ENCODE measurements around the gene COL1A1.

COL1A1 gene

DNA sequence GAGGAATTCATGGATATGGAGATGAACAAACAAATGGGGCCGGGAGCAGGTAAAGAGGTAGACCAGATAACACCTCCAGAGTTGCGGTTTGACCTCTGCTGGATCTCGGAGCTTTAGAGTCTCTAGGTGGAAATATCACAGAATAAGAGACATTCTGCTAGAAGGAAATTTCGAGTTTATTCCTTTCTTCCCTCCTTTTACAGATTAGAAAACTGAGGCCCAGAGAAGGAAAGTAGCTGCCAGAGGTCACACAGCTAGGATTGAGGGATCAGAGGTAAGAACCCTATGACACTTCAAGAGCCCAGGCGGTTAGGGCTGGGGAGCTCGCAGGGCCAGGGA, 7.7 kb upstream of the COL1A1 start:
- Histone ChIP-seq H3K4me3 (no peak overlapping the region), H3K27ac (peak overlapping the region; percentile 76 to 98)
- no peak for TF ChIP-seq CTCF (IDR thresholded peaks at IDR 0.05)
- no peak for DNase-seq (ENCODE audit: low spot score)

- H3K4me3 ChIP-seq, result no peak overlapping the region
- DNase-seq (ENCODE audit: low spot score), result peak; percentile 71
- peak overlapping the region; percentile 76 to 98 for H3K27ac ChIP-seq
- no peak for TF ChIP-seq CTCF (IDR thresholded peaks at IDR 0.05)
Observed at GRCh38 chr17:50208611-50209061, 7.2 kb upstream of the COL1A1 start.

DNA sequence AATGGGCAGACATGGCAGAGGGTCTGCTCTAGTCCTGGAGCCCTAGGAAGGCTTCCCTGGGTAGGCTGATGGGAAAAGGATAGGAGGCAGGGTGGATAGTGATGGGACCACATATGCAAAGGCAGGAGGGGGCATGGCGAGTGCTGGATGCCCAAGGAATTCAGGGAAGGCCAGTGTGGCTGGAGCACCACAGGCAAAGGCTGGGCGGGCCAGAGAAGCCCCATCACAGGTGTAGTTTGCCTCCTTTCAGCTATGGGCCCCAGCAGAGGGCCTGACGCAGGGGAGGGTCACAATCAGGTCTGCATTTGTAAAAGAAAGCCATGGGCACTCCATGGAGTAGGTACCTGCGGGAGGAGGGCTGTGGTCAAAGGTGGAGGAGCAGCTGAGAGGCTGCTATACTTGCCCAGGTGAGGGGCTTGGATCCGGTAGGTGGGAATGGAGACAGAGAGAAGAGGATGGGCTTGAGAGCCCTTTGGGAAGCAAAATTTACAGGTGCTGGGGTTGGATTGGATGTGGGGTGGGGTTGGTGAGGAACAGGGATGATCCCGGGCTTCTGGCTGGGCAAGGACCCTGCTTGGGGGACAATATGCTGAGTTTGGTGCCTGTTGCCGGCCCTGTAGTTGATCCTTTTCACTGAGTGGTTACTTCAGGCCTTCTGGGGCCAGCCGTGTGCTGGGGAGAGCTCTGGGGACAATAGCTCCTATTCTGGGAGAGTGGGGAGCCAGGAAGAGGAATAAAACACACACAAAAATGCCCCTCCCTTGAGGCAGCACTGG, 6.5 kb upstream of the COL1A1 start:
- no peak for TF ChIP-seq CTCF (IDR thresholded peaks at IDR 0.05)
- peak overlapping the region; percentile 76 to 98 for H3K27ac ChIP-seq

DNA sequence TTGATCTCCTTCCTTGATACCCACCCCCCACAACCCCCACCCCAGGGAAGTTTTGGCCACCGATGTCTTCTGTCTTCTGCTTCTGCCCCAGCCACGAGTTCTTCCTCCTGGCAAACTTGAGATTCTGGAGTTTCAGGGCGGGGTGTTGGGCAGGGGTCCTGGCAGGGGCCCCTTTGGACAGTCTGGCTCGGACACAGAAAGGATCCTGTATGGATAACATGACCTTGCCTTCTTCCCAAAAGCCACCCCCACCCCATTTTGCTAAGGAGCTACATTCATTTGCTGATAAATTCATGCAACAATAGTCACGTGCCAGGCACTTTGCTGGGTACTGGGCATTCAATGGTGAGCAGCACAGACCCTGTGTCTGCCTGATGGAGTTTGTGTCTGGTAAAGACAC, 5.9 kb upstream of the COL1A1 start:
- no peak overlapping the region for H3K4me3 ChIP-seq
- TF ChIP-seq CTCF (IDR thresholded peaks at IDR 0.05), result no peak
- peak; percentile 62 for DNase-seq (ENCODE audit: low spot score)
- peak overlapping the region; percentile 76 to 98 for H3K27ac ChIP-seq

More for the DNA sequence above, 6.5 kb upstream of the COL1A1 start:
- no peak overlapping the region for H3K4me3 ChIP-seq
- DNase-seq (ENCODE audit: low spot score), result peak; percentile 67

- peak; percentile 82 for DNase-seq (ENCODE audit: low spot score)
- peak overlapping the region; percentile 64 to 98 for H3K27ac ChIP-seq
- no peak for TF ChIP-seq CTCF (IDR thresholded peaks at IDR 0.05)
- H3K4me3 ChIP-seq, result peak overlapping the region; percentile 32
Observed at GRCh38 chr17:50206604-50207293, 5.3 kb upstream of the COL1A1 start.

GRCh38 chr17:50205963-50206505, 4.6 kb upstream of the COL1A1 start:
- H3K27ac ChIP-seq, result peak overlapping the region; percentile 68 to 86
- no peak for TF ChIP-seq CTCF (IDR thresholded peaks at IDR 0.05)
- no peak for DNase-seq (ENCODE audit: low spot score)

More at GRCh38 chr17:50205963-50206505, 4.6 kb upstream of the COL1A1 start:
- no peak overlapping the region for H3K4me3 ChIP-seq

Data from coronary artery (tissue), 2 donors.